Activated CD4-positive, CD25-positive, alpha-beta regulatory T cell treated with anti-CD3 and anti-CD28 coated beads, Interleukin-2, amount 50 U/mL, for 24 hours (primary cell): ENCODE data around the gene DCTN3.

Experiments used
- ATAC-seq, 2 donors: fragments of 150-1000 bp; cut with Tn5 transposase; one replicate each; pipeline ENCODE4 v1.10.0; 2021; ENCODE audit warnings: mild to moderate bottlenecking in 1 of 2, moderate library complexity in 1 of 2

The DCTN3 gene

GRCh38 chr9:34623374-34624235, 3.3 kb upstream of the DCTN3 start:
- no peak for ATAC-seq

GRCh38 chr9:34615132-34615531, 5.2 kb downstream of the DCTN3 start:
- ATAC-seq: no peak

GRCh38 chr9:34612788-34613390, 7.4 kb downstream of the DCTN3 start:
- peak; percentile 41 to 48 for ATAC-seq

- ATAC-seq: peak; percentile 93 to 95
Observed at GRCh38 chr9:34611811-34612787, 8.2 kb downstream of the DCTN3 start, which contains the start of gene RPP25L. Gene RPP25L, minus strand, starts transcription at chr9:34612097. Its CDS starts 801 bp downstream, at chr9:34611296.

GRCh38 chr9:34611251-34611810, 9.0 kb downstream of the DCTN3 start:
- ATAC-seq: peak in 1 of 2 donors; percentile 10

- ATAC-seq: no peak
Observed at GRCh38 chr9:34610434-34611206, 9.7 kb downstream of the DCTN3 start.

GRCh38 chr9:34607331-34607730, 13.0 kb downstream of the DCTN3 start:
- no peak for ATAC-seq

- no peak for ATAC-seq
Observed at GRCh38 chr9:34606905-34607304, 13.4 kb downstream of the DCTN3 start.

GRCh38 chr9:34606190-34606589, 14.1 kb downstream of the DCTN3 start:
- ATAC-seq: no peak

- ATAC-seq: peak; percentile 88 to 93
Observed at GRCh38 chr9:34603610-34604231, 16.6 kb downstream of the DCTN3 start.

GRCh38 chr9:34601937-34602573, 18.2 kb downstream of the DCTN3 start:
- ATAC-seq: no peak

GRCh38 chr9:34600908-34601307, 19.4 kb downstream of the DCTN3 start:
- no peak for ATAC-seq

- ATAC-seq: no peak
Observed at GRCh38 chr9:34599546-34599945, 20.7 kb downstream of the DCTN3 start.

- ATAC-seq: no peak
Observed at GRCh38 chr9:34594177-34594576, 26.1 kb downstream of the DCTN3 start.

- no peak for ATAC-seq
Observed at GRCh38 chr9:34592895-34593601, 27.2 kb downstream of the DCTN3 start.

GRCh38 chr9:34591917-34592866, 28.1 kb downstream of the DCTN3 start:
- no peak for ATAC-seq

GRCh38 chr9:34591248-34591916, 28.9 kb downstream of the DCTN3 start:
- peak; percentile 73 for ATAC-seq
